H9 (cell line): ENCODE results near the gene DDX21. TPM values are rescaled to one million over a fixed set of nuclear protein-coding genes. Genes with fewer than 3 reads are reported as not detected.
A peak's percentile ranks its signal among the peaks of the same experiment; 100 is the strongest.

Experiments
- DNase-seq: peaks from one replicate; pipeline ENCODE4 v3.0.0-alpha.2; 2017
- H2AFZ ChIP-seq: one replicate; pipeline ENCODE4 v1.6.1; 2013; ENCODE audit warnings: mild to moderate bottlenecking, low read length, control low read depth, moderate library complexity
- H2AK5ac ChIP-seq: 2 replicates; pipeline ENCODE4 v1.6.1; 2013; ENCODE audit warnings: low read length, control low read depth, mixed read lengths; ENCODE audit not compliant: insufficient read length
- H2BK120ac ChIP-seq: one replicate; pipeline ENCODE4 v1.6.1; 2013; ENCODE audit warnings: low read depth, mild to moderate bottlenecking, low read length, control low read depth, inconsistent platforms; ENCODE audit not compliant: poor library complexity, severe bottlenecking
- H2BK12ac ChIP-seq: 2 replicates; pipeline ENCODE4 v1.6.1; 2013; ENCODE audit warnings: low read length, control low read depth, mixed read lengths, low read depth; ENCODE audit not compliant: insufficient read length
- H2BK15ac ChIP-seq: 2 replicates; pipeline ENCODE4 v1.6.1; 2013; ENCODE audit warnings: low read depth, low read length, control low read depth
- H2BK20ac ChIP-seq: one replicate; pipeline ENCODE4 v1.6.1; 2013; ENCODE audit warnings: low read depth, mild to moderate bottlenecking, low read length, control low read depth, inconsistent platforms; ENCODE audit not compliant: poor library complexity, severe bottlenecking
- H2BK5ac ChIP-seq: 2 replicates; pipeline ENCODE4 v1.6.1; 2013; ENCODE audit warnings: low read length, control low read depth, mixed read lengths; ENCODE audit not compliant: insufficient read length
- H3K14ac ChIP-seq: 2 replicates; pipeline ENCODE4 v1.6.1; 2013; ENCODE audit warnings: low read length, control low read depth; ENCODE audit not compliant: insufficient read depth
- H3K18ac ChIP-seq: 2 replicates; pipeline ENCODE4 v1.6.1; 2013; ENCODE audit warnings: low read depth, mild to moderate bottlenecking, mixed read lengths, low read length, control low read depth; ENCODE audit not compliant: insufficient read length
- H3K23ac ChIP-seq: 2 replicates; pipeline ENCODE4 v1.6.1; 2013; ENCODE audit warnings: low read length, control low read depth, mixed read lengths, low read depth; ENCODE audit not compliant: insufficient read length
- H3K23me2 ChIP-seq: 2 replicates; pipeline ENCODE4 v1.6.1; 2013; ENCODE audit warnings: low read depth, mild to moderate bottlenecking, mixed read lengths, low read length, control low read depth; ENCODE audit not compliant: insufficient read length, poor library complexity, severe bottlenecking
- H3K27ac ChIP-seq: 2 replicates; pipeline ENCODE4 v1.5.1; 2013; ENCODE audit warnings: low read length, control low read depth, mixed read lengths, low read depth; ENCODE audit not compliant: insufficient read length
- H3K27me3 ChIP-seq: 2 replicates; pipeline ENCODE4 v1.6.1; 2013; ENCODE audit warnings: low read length, control low read depth, inconsistent platforms; ENCODE audit not compliant: insufficient read depth
- H3K4ac ChIP-seq: 2 replicates; pipeline ENCODE4 v1.6.1; 2013; ENCODE audit warnings: low read depth, mild to moderate bottlenecking, control low read depth, inconsistent platforms, low read length, moderate library complexity
- H3K4me1 ChIP-seq: 2 replicates; pipeline ENCODE4 v1.6.1; 2013; ENCODE audit warnings: low read length, control low read depth, inconsistent platforms; ENCODE audit not compliant: insufficient read depth
- H3K4me2 ChIP-seq: 2 replicates; pipeline ENCODE4 v1.6.1; 2013; ENCODE audit warnings: low read length, control low read depth, mixed read lengths; ENCODE audit not compliant: insufficient read length, insufficient read depth
- H3K56ac ChIP-seq: 2 replicates; pipeline ENCODE4 v1.6.1; 2013; ENCODE audit warnings: low read depth, mild to moderate bottlenecking, mixed read lengths, low read length, control low read depth; ENCODE audit not compliant: insufficient read length
- H3K79me1 ChIP-seq: 2 replicates; pipeline ENCODE4 v1.6.1; 2013; ENCODE audit warnings: low read depth, mild to moderate bottlenecking, moderate library complexity, low read length, control low read depth, inconsistent platforms; ENCODE audit not compliant: insufficient read depth, poor library complexity, severe bottlenecking
- H3K79me2 ChIP-seq: 2 replicates; pipeline ENCODE4 v1.6.1; 2013; ENCODE audit warnings: low read length, control low read depth, inconsistent platforms; ENCODE audit not compliant: insufficient read depth
- H3K9ac ChIP-seq: 2 replicates; pipeline ENCODE4 v1.6.1; 2013; ENCODE audit warnings: low read length, control low read depth, mixed read lengths; ENCODE audit not compliant: insufficient read length; ENCODE audit errors: extremely low read depth
- H3K9me3 ChIP-seq: one replicate; pipeline ENCODE4 v1.6.1; 2013; ENCODE audit warnings: low read depth, low read length, inconsistent platforms; ENCODE audit not compliant: control insufficient read depth
- H3T11ph ChIP-seq: one replicate; pipeline ENCODE4 v1.6.1; 2013; ENCODE audit warnings: mild to moderate bottlenecking, low read length, control low read depth, inconsistent platforms
- H4K20me1 ChIP-seq: one replicate; pipeline ENCODE4 v1.6.1; 2013; ENCODE audit not compliant: control insufficient read depth, insufficient read length, insufficient read depth
- H4K5ac ChIP-seq: 2 replicates; pipeline ENCODE4 v1.6.1; 2013; ENCODE audit warnings: low read depth, mild to moderate bottlenecking, mixed read lengths, low read length, control low read depth; ENCODE audit not compliant: insufficient read length
- H4K8ac ChIP-seq: replicated peaks from 2 replicates; pipeline ENCODE4 v1.6.1; 2013; ENCODE audit warnings: low read length, control low read depth, mixed read lengths, low read depth; ENCODE audit not compliant: insufficient read length
- H4K91ac ChIP-seq: 2 replicates; pipeline ENCODE4 v1.6.1; 2013; ENCODE audit warnings: low read depth, mild to moderate bottlenecking, moderate library complexity, mixed read lengths, low read length, control low read depth; ENCODE audit not compliant: insufficient read length
- H3K27ac Mint-ChIP-seq, 3 experiments: 2 replicates in 2 of 3; 3 replicates in 1 of 3; pipeline ENCODE4 v1.8.0; 2020 to 2021; ENCODE audit warnings: mixed read lengths in 3 of 3, mild to moderate bottlenecking in 1 of 3, moderate library complexity in 1 of 3
- H3K27me3 Mint-ChIP-seq: 2 replicates; pipeline ENCODE4 v1.8.0; 2021; ENCODE audit warnings: low read depth, mild to moderate bottlenecking, moderate library complexity, mixed read lengths
- H3K36me3 Mint-ChIP-seq, 3 experiments: 2 replicates in 2 of 3; 3 replicates in 1 of 3; pipeline ENCODE4 v1.8.0; 2020 to 2021; ENCODE audit warnings: low read depth in 3 of 3, mixed read lengths in 3 of 3; ENCODE audit not compliant: insufficient read depth in 1 of 3
- H3K4me1 Mint-ChIP-seq, 2 experiments: 2 replicates each; pipeline ENCODE4 v1.8.0; 2020; ENCODE audit warnings: mixed read lengths in 2 of 2
- H3K4me3 Mint-ChIP-seq, 2 experiments: 2 replicates in 1 of 2; 3 replicates in 1 of 2; pipeline ENCODE4 v1.8.0; 2020 to 2021; ENCODE audit warnings: mild to moderate bottlenecking in 2 of 2, mixed read lengths in 2 of 2, moderate library complexity in 1 of 2
- H3K9me3 Mint-ChIP-seq, 2 experiments: 2 replicates in 1 of 2; 3 replicates in 1 of 2; pipeline ENCODE4 v1.8.0; 2020; ENCODE audit warnings: mild to moderate bottlenecking in 2 of 2, mixed read lengths in 2 of 2, moderate library complexity in 1 of 2
- WGBS: extraction: QIAGEN DNeasy Blood & Tissue Kit; methylation state at CpG from one replicate; pipeline ENCODE4 v1.1.7; 2013; ENCODE audit warnings: missing lambda C conversion rate, low lambda C conversion rate, mixed read lengths; ENCODE audit not compliant: insufficient read length; ENCODE audit errors: extremely low coverage; 5-methylcytosine and 5-hydroxymethylcytosine counted together
- total RNA-seq: library from RNA; stranded (reverse); gene quantifications from 2 replicates; pipeline ENCODE4 v1.2.1, GENCODE V29; 2021
- TF ChIP-seq, protein P1 (sequence below): fragments of 200-600 bp; sonication (generic); conservative IDR thresholded peaks from 3 replicates; pipeline ENCODE4 v1.8.0; 2021; ENCODE audit warnings: antibody characterized with exemption, mild to moderate bottlenecking

The DDX21 gene
- total RNA-seq, 1 experiment from 2014 or later = 180 TPM

DNA sequence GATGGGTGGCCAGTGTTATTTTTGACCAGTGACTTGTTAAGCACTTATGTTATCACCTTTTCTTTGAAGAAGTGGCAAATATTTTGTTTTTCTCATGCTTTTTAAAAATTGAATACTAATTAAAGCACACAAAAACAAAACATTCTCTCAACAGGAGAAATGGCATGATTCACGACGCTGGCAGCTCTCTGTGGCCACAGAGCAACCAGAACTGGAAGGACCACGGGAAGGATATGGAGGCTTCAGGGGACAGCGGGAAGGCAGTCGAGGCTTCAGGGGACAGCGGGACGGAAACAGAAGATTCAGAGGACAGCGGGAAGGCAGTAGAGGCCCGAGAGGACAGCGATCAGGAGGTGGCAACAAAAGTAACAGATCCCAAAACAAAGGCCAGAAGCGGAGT, 26.4 kb downstream of the DDX21 start:
- Histone ChIP-seq H3K9ac (no peak overlapping the region), H3K23ac (no peak overlapping the region), H3K23me2 (no peaks in the 10 kb centered on the region), H2AFZ (no peak overlapping the region), H3K27me3 (no peaks in the 10 kb centered on the region), H3K18ac (no peak overlapping the region), H2AK5ac (no peak overlapping the region), H3K4me1 (no peaks in the 10 kb centered on the region), H3K79me1 (peaks cover 5% of the 10 kb centered on the region), H4K8ac (no peak overlapping the region), H4K5ac (no peak overlapping the region), H2BK12ac (no peak overlapping the region), H3K27ac (no peak overlapping the region), H3K9me3 (no peaks in the 10 kb centered on the region), H3K56ac (no peak overlapping the region), H3K4ac (no peak overlapping the region), H3K4me2 (no peak overlapping the region), H2BK120ac (no peak overlapping the region), H2BK15ac (no peak overlapping the region), H2BK20ac (no peak overlapping the region), H2BK5ac (no peak overlapping the region), H3K79me2 (no peaks in the 10 kb centered on the region), H3K14ac (no peak overlapping the region), H4K20me1 (no peaks in the 10 kb centered on the region), H4K91ac (no peak overlapping the region), H3T11ph (no peak overlapping the region)
- no peaks in the 10 kb centered on the region for H3K9me3 Mint-ChIP-seq
- TF ChIP-seq, protein P1, sequence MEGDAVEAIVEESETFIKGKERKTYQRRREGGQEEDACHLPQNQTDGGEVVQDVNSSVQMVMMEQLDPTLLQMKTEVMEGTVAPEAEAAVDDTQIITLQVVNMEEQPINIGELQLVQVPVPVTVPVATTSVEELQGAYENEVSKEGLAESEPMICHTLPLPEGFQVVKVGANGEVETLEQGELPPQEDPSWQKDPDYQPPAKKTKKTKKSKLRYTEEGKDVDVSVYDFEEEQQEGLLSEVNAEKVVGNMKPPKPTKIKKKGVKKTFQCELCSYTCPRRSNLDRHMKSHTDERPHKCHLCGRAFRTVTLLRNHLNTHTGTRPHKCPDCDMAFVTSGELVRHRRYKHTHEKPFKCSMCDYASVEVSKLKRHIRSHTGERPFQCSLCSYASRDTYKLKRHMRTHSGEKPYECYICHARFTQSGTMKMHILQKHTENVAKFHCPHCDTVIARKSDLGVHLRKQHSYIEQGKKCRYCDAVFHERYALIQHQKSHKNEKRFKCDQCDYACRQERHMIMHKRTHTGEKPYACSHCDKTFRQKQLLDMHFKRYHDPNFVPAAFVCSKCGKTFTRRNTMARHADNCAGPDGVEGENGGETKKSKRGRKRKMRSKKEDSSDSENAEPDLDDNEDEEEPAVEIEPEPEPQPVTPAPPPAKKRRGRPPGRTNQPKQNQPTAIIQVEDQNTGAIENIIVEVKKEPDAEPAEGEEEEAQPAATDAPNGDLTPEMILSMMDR = no peak
- peak overlapping the region in 2 of 3 experiments; percentile 8 to 13; a peak in 4 of 7 replicates for H3K27ac Mint-ChIP-seq
- H3K4me1 Mint-ChIP-seq = no peaks in the 10 kb centered on the region
- no CpG with 5 or more reads among the region's 11 CpGs for WGBS
- peaks cover 37 to 78% (median 62%) of the 10 kb centered on the region in 3 experiments for H3K36me3 Mint-ChIP-seq
- DNase-seq = no peak
- no peaks in the 10 kb centered on the region; the same call in none of the 2 replicates for H3K27me3 Mint-ChIP-seq
- H3K4me3 Mint-ChIP-seq = no peak overlapping the region
